ENCODE data around the gene HES4.

HES4 gene

GRCh38 chr1:965526-966134 lies 34.3 kb downstream of the HES4 start:
- no peak for DNase-seq (ENCODE audit: low read depth in 1 of 2, low spot score in 1 of 2)
- in situ Hi-C loops (cut with HindIII; ENCODE audit: low pct_unique_long_range_greater_than_20kb, low sequenced_read_pairs): no loop called here
- no peak for TF ChIP-seq JUND (IDR thresholded peaks at IDR 0.05; ENCODE audit: low read depth)

- no peak for DNase-seq (ENCODE audit: low read depth in 1 of 2, low spot score in 1 of 2)
- TF ChIP-seq JUND (IDR thresholded peaks at IDR 0.05; ENCODE audit: low read depth): no peak
- in situ Hi-C loops (cut with HindIII; ENCODE audit: low pct_unique_long_range_greater_than_20kb, low sequenced_read_pairs): no loop called here
Observed at GRCh38 chr1:964691-965525, 35.0 kb downstream of the HES4 start.

DNA sequence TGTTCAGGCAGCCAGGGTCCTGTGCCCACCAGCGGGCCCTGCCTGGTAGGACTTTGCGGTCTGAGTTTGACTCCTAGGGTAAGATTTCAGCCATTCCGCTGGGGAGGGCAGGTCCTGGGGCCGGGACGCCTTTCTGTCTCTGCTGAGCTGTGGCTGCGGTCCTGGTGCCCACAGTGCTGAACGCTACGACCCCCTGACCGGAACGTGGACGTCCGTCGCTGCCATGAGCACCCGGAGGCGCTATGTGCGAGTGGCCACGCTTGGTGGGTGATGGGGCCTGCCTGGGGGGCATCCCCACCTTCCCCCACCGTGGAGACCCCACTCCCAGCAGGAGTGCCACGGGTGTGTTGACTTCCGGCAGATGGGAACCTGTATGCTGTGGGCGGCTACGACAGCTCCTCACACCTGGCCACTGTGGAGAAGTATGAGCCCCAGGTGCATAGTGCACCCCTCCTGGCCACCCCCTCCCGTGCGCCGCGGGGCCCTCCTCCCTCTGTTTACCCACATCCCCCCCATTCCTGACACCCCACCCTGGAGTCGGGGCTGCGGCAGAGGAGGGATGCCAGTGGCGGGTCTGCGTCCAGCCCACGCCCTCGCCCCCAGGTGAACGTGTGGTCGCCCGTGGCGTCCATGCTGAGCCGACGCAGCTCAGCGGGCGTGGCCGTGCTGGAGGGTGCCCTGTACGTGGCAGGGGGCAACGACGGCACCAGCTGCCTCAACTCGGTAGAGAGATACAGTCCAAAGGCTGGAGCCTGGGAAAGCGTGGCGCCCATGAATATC lies 36.0 kb downstream of the HES4 start:
- DNase-seq (ENCODE audit: low read depth in 1 of 2, low spot score in 1 of 2): no peak
- TF ChIP-seq JUND (IDR thresholded peaks at IDR 0.05; ENCODE audit: low read depth): no peak
- in situ Hi-C loops (cut with HindIII; ENCODE audit: low pct_unique_long_range_greater_than_20kb, low sequenced_read_pairs): no loop called here

DNA sequence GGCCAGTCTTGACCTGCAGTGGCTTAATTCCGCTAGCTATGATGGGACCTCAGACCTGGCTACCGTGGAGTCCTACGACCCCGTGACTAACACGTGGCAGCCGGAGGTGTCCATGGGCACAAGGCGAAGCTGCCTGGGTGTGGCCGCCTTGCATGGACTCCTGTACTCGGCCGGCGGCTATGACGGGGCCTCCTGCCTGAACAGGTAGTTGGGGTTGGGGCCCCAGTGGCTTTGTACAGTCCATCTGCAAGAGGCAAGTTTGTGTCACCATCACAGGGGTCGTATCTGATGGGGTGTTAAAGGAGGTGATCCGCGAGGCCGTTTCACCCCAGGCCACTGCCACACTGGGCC lies 36.6 kb downstream of the HES4 start:
- no peak for TF ChIP-seq JUND (IDR thresholded peaks at IDR 0.05; ENCODE audit: low read depth)
- no peak for DNase-seq (ENCODE audit: low read depth in 1 of 2, low spot score in 1 of 2)
- in situ Hi-C loops (cut with HindIII; ENCODE audit: low pct_unique_long_range_greater_than_20kb, low sequenced_read_pairs): no loop called here

DNA sequence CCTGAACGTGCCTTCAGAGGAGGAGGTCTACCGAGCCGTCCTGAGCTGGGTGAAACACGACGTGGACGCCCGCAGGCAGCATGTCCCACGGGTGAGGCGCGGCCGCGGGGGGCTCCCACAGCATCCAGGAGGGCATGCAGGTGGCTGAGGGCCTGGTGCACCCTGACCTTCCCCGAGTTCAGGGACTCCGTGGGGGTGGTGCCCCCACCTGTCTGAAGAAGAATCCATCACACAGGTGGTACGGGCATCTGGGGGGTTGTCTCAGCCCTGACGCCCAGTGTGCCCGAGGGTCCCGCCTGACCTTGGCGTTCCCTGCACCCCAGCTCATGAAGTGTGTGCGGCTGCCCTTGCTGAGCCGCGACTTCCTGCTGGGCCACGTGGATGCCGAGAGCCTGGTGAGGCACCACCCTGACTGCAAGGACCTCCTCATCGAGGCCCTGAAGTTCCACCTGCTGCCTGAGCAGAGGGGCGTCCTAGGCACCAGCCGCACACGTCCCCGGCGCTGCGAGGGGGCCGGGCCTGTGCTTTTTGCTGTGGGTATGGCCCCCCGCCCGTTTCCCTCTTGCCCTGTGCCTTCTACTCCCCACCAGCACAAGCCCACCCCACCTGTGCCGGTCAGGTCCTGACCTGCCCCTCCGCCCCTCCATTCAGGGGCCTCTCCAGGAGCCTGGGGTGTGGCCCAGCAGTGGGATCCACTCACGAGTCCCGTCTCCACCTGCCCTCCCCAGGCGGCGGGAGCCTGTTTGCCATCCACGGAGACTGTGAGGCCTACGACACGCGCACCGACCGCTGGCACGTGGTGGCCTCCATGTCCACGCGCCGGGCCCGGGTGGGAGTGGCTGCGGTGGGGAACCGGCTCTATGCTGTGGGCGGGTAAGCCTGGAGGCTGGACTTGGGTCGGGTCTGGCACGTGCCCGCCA lies 37.3 kb downstream of the HES4 start:
- TF ChIP-seq JUND (IDR thresholded peaks at IDR 0.05; ENCODE audit: low read depth): no peak
- DNase-seq (ENCODE audit: low read depth in 1 of 2, low spot score in 1 of 2): no peak
- in situ Hi-C loops (cut with HindIII; ENCODE audit: low pct_unique_long_range_greater_than_20kb, low sequenced_read_pairs): no loop called here

DNA sequence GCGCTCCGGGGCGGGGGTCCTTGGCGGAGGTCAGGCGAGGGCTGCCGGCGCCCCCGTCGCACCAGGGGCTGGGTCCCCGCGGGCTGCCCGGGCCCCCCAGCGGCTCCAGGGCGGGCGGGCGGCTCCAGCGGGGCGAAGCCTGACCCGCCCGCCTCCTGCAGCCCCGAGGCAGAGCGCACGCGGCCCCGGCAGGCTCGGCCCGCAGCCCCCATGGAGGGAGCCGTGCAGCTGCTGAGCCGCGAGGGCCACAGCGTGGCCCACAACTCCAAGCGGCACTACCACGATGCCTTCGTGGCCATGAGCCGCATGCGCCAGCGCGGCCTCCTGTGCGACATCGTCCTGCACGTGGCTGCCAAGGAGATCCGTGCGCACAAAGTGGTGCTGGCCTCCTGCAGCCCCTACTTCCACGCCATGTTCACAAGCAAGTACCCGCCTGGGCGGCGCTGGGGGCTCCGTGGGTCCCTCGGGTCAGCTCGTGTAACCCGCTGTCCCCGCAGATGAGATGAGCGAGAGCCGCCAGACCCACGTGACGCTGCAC lies 38.7 kb downstream of the HES4 start:
- in situ Hi-C loops (cut with HindIII; ENCODE audit: low pct_unique_long_range_greater_than_20kb, low sequenced_read_pairs): no loop called here
- DNase-seq (ENCODE audit: low read depth in 1 of 2, low spot score in 1 of 2): no peak
- no peak for TF ChIP-seq JUND (IDR thresholded peaks at IDR 0.05; ENCODE audit: low read depth)

DNA sequence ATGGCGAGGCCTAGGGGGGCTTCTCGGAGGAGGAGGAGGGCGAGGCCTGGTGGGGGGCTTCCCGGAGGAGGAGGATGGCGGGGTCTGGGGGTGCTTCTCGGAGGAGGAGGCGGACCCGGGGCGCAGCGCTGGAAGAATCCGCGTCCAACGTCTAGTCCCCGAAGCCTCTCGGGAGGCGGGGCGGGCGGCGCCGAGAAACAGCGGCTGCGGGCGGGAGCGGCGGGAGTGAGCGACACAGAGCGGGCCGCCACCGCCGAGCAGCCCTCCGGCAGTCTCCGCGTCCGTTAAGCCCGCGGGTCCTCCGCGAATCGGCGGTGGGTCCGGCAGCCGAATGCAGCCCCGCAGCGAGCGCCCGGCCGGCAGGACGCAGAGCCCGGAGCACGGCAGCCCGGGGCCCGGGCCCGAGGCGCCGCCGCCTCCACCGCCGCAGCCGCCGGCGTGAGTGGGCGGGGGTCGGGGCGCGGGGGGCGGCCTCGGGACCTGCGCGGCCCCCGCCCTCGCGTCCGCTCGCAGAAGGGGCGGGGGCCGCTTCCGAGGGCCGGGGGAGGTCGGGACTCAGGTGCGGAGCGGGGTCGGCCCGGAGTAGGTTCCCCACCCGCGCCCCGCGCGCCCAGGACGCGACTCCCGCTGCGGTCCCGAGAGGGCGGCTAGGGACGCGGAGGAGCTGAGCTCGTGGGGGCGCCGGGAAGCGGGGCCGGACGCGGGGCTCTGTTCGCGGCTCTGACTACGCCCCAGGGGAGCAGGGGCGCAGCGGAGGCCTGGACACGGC lies 39.4 kb downstream of the HES4 start, which contains the start of gene KLHL17:
Gene KLHL17, plus strand, starts transcription at position 222 of the 769 bp plus-strand sequence. Its CDS starts 110 bp downstream, at position 332.
- DNase-seq (ENCODE audit: low read depth in 1 of 2, low spot score in 1 of 2): peak; percentile 71 to 75
- no peak for TF ChIP-seq JUND (IDR thresholded peaks at IDR 0.05; ENCODE audit: low read depth)
- in situ Hi-C loops (cut with HindIII; ENCODE audit: low pct_unique_long_range_greater_than_20kb, low sequenced_read_pairs): no loop called here

- no peak for TF ChIP-seq JUND (IDR thresholded peaks at IDR 0.05; ENCODE audit: low read depth)
- DNase-seq (ENCODE audit: low read depth in 1 of 2, low spot score in 1 of 2): no peak
- in situ Hi-C loops (cut with HindIII; ENCODE audit: low pct_unique_long_range_greater_than_20kb, low sequenced_read_pairs): no loop called here
Observed at GRCh38 chr1:959731-960362, 40.0 kb downstream of the HES4 start.

DNA sequence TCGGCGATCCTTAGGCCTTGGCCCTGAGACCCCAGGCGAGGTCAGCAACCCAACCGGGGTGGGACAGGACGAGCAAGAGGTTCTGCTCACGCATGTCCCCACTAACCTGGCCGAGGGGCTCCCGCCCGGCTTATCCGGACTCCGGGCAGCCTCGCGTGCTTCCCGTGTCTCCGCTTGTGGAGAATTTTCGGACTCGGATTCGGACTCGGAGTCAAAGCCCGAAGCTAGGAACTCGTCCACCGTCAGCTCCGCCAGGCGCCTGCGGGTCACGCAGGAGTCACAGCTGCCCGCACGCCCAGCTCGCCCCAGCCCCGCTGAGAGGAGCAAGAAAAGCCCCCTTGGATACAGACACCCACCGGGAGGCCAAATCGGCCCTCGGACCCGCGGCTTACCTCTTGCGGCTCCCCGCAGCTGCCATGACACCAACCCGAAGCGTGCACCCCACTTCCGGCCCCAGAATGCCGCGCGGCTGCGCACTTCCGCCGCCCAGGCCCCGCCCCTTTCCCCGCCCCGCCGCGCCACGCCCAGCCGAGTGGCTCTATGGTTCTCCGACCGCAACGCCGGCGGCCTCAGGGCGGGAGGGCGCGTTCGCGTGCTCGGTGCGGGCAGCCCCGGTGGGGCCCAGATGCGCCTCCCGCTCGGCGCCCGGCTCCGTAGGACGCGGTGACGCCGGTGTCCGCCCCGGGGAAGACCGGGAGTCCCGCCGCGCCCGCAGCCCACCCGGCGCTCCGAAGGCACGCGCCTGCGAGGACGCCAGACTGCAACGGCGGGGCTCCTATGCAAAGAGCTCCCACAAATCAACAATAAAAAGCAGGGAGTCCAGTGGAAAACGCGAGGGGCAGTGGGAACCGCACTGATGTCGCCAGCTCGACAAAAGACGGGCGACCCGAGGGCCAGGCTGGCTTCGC lies 40.8 kb downstream of the HES4 start, which contains the start of gene NOC2L:
Gene NOC2L, minus strand, starts transcription at position 434 of the 908 bp plus-strand sequence. Its CDS starts 16 bp downstream, at position 418.
- peak; percentile 66 to 89 for DNase-seq (ENCODE audit: low read depth in 1 of 2, low spot score in 1 of 2)
- no peak for TF ChIP-seq JUND (IDR thresholded peaks at IDR 0.05; ENCODE audit: low read depth)
- in situ Hi-C loops (cut with HindIII; ENCODE audit: low pct_unique_long_range_greater_than_20kb, low sequenced_read_pairs): no loop called here

DNA sequence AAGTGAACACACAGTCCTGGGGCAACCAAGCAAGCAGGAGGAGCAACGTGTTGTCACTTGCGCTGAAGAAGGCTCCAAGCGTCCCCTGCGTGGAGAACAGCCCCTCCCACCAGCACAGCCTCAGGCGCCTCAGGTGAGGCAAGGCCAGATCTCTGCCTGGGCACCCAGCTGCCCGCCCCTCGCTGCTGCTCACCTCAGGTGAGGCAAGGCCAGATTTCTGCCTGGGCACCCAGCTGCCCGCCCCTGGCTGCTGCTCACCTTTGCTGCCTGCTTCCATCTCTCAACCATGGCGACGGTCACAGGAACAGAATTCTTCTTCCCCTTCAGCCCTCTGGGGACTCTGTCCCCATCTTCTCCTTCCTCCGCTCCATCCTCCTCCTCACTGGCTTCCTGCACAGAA lies 43.3 kb downstream of the HES4 start:
- TF ChIP-seq JUND (IDR thresholded peaks at IDR 0.05; ENCODE audit: low read depth): no peak
- in situ Hi-C loops (cut with HindIII; ENCODE audit: low pct_unique_long_range_greater_than_20kb, low sequenced_read_pairs): no loop called here
- DNase-seq (ENCODE audit: low read depth in 1 of 2, low spot score in 1 of 2): no peak

Data from T47D (cell line).